GM12878 (cell line): Measurements from ENCODE around the gene CHKA.

ENCODE experiments used
- PML ChIP-seq: IDR thresholded peaks from 2 replicates; pipeline ENCODE4 v1.6.1; 2012; ENCODE audit warnings: low read length, inconsistent platforms
- POLR2AphosphoS5 ChIP-seq: IDR thresholded peaks from 2 replicates; pipeline ENCODE4 v1.6.1; 2011; ENCODE audit warnings: mild to moderate bottlenecking, low read length, inconsistent platforms

DNA sequence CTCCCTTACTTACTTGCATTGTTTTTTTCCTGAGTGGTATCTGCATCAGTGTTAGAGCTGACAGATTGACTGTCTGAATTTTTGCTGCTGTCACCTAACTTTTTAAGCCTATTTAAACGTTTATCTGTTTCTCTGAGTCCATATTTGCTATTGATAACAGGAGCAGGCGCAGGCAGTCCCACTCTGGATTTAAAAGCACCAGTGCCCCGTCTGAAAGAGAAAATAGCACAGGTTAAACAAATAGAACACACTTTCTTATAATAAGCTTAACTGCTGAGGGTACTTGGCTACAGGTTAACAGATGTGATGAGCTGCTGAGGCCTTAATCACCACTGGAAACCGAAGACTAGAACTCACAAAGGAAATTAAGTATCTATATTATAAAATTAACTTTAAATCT, 45.8 kb upstream of the CHKA start:
- no peak for TF ChIP-seq POLR2AphosphoS5
- no peak for TF ChIP-seq PML
